HG03139 (cell line): ENCODE measurements around the gene OTOA.
"Not testable (repeated sequence)": the region's sequence is repeated elsewhere in the genome, so short reads cannot be mapped to it uniquely, and the experiment has no call there.

ENCODE experiments used
- ATAC-seq: cut with Tn5 transposase; IDR thresholded peaks from one replicate; pipeline ENCODE4 v1.9.1; 2021; ENCODE audit not compliant: unreplicated experiment

OTOA gene

GRCh38 chr16:21663889-21664647 lies at the start of gene OTOA:
TSS of gene OTOA (plus strand) at chr16:21663968. CDS start at chr16:21678515, 14,547 bp downstream.
- ATAC-seq = no peak

GRCh38 chr16:21614896-21615295 lies 48.9 kb upstream of the OTOA start:
- no peak for ATAC-seq

GRCh38 chr16:21617607-21618006 lies 46.2 kb upstream of the OTOA start:
- ATAC-seq = no peak

- ATAC-seq = no peak
Observed at GRCh38 chr16:21618281-21618680, 45.5 kb upstream of the OTOA start.

- ATAC-seq = no peak
Observed at GRCh38 chr16:21619765-21620425, 43.9 kb upstream of the OTOA start.

GRCh38 chr16:21620592-21620991 lies 43.2 kb upstream of the OTOA start:
- ATAC-seq = no peak

- ATAC-seq = no peak
Observed at GRCh38 chr16:21622545-21622944, 41.2 kb upstream of the OTOA start.

GRCh38 chr16:21625026-21625425 lies 38.7 kb upstream of the OTOA start:
- ATAC-seq = no peak

- no peak for ATAC-seq
Observed at GRCh38 chr16:21626659-21627277, 37.0 kb upstream of the OTOA start.

- no peak for ATAC-seq
Observed at GRCh38 chr16:21628121-21628726, 35.5 kb upstream of the OTOA start.

- no peak for ATAC-seq
Observed at GRCh38 chr16:21628772-21629171, 35.0 kb upstream of the OTOA start.

- not testable (repeated sequence) for ATAC-seq
Observed at GRCh38 chr16:21629616-21630539, 33.9 kb upstream of the OTOA start.

- ATAC-seq = not testable (repeated sequence)
Observed at GRCh38 chr16:21630866-21631265, 32.9 kb upstream of the OTOA start.

GRCh38 chr16:21631376-21631775 lies 32.4 kb upstream of the OTOA start:
- not testable (repeated sequence) for ATAC-seq

GRCh38 chr16:21631951-21632575 lies 31.7 kb upstream of the OTOA start:
- not testable (repeated sequence) for ATAC-seq

GRCh38 chr16:21634216-21634615 lies 29.6 kb upstream of the OTOA start:
- no peak for ATAC-seq

GRCh38 chr16:21635694-21636093 lies 28.1 kb upstream of the OTOA start:
- ATAC-seq = not testable (repeated sequence)

- no peak for ATAC-seq
Observed at GRCh38 chr16:21637032-21637968, 26.5 kb upstream of the OTOA start.

- no peak for ATAC-seq
Observed at GRCh38 chr16:21638573-21638975, 25.2 kb upstream of the OTOA start.
